Right ventricle myocardium inferior (tissue), 1 donor: ENCODE results near the gene ARHGAP26. TPM values are rescaled to one million over a fixed set of nuclear protein-coding genes. Genes with fewer than 3 reads are reported as not detected.

Source experiments
- ATAC-seq: fragments of 200-7000 bp; cut with Tn5 transposase; one replicate; pipeline ENCODE4 v1.9.1; 2020; ENCODE audit warnings: mild to moderate bottlenecking, moderate library complexity
- DNase-seq: peaks from one replicate; pipeline ENCODE4 v3.0.0; 2021; ENCODE audit errors: missing footprints
- intact Hi-C: fragments of 100-400 bp; cut with DNase I; formaldehyde crosslinking; loops from one replicate; pipeline ENCODE4 v1.11.0; 2022
- total RNA-seq: library from RNA; stranded (reverse); fragmentation: NEBNext Ultra II Directional; extraction: Animal tissue kit (Norgen Biotek cat#: 25700); gene quantifications from one replicate; pipeline ENCODE4 v1.2.1, GENCODE V29; 2021
- donor health status: DM: no; HTN: yes; CAD: no; lungs with severe emphysema.

The ARHGAP26 gene
- total RNA-seq, 1 donor from 2014 or later = 29.8 TPM

GRCh38 chr5:142852416-142853198 is 82.4 kb downstream of the ARHGAP26 start:
- ATAC-seq (no peak), DNase-seq (no peak)
- intact Hi-C loops = no loop called here

GRCh38 chr5:142853682-142854081 is 83.5 kb downstream of the ARHGAP26 start:
- ATAC-seq = no peak
- DNase-seq = no peak
- intact Hi-C loops = no loop called here

- intact Hi-C loops = no loop called here
- DNase-seq (no peak), ATAC-seq (no peak)
These were observed 86.1 kb downstream of the ARHGAP26 start for GRCh38 chr5:142856269-142856782.

DNA sequence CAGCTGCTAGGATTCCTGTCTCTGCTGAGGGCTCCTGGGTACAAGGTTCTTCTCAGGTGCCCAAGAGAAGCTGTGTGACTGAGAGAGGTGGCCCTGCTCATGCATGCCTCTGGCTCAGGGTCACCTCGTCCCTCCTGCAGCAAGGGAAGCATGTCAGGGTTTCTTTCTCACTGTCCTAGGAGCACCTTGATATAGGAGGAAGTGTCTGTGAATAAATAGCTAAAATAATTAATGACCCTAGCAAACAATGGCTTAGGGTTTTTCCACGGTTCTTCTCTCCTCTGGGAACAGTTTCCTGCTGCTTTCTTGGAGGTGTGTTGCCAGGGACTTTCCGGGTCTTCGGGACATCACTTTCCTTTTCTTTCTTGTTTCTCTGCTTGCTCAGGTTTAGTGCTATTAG is 87.2 kb downstream of the ARHGAP26 start:
- DNase-seq (no peak), ATAC-seq (no peak)
- intact Hi-C loops = no loop called here

DNA sequence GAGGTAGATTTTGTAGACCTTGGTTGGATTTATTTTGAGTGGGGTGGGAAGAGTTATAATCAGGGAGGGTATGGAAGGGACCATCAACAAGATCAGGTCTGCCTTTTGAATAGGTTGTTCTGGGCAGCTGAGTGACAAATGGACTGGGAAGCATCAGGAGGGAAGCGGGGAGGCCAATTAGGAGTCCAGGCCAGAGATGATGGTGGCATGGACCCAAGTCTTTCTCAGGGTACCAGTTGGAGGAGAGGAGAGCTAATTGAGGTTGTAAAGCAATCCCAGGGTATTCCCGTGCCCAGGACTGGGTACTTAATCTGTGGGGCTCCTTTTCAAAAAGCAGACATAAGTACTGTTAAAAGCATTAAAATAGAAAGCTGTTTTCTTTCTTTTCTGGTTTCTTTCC is 88.9 kb downstream of the ARHGAP26 start:
- DNase-seq (no peak), ATAC-seq (no peak)
- intact Hi-C loops = no loop called here

DNA sequence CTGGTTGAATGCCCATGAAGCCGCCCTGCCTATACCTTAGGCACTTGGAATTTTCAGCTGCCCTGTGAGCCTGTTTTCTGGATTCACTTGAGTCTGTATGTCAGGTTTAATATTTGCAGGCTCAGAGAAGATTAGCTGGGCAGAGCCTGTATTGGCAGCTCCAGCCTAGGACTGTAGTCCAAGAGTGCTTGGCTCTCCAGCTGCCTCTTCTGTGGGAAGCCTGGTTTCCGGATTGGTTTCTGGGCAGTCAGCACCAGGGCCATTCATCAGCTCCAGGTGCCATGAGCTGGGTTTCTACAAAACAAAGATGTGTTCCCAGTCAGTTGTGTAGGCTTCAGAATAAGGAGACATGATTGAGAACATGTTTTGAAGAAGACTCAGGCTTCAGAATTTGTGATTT is 90.1 kb downstream of the ARHGAP26 start:
- peak; percentile 45 for ATAC-seq
- DNase-seq = no peak
- intact Hi-C loops = loop anchor here (10.0 kb wide), 1 partner anchor 45 kb away; no protein-coding TSS in a partner anchor

- intact Hi-C loops = loop anchor here (10.0 kb wide), 1 partner anchor 46 kb away; no protein-coding TSS in a partner anchor
- DNase-seq (no peak), ATAC-seq (no peak)
These were observed 90.8 kb downstream of the ARHGAP26 start for GRCh38 chr5:142861011-142861410.

GRCh38 chr5:142862594-142862993 is 92.4 kb downstream of the ARHGAP26 start:
- peak; percentile 60 for ATAC-seq
- no peak for DNase-seq
- intact Hi-C loops = loop anchor here (10.0 kb wide), 1 partner anchor 48 kb away; no protein-coding TSS in a partner anchor

DNA sequence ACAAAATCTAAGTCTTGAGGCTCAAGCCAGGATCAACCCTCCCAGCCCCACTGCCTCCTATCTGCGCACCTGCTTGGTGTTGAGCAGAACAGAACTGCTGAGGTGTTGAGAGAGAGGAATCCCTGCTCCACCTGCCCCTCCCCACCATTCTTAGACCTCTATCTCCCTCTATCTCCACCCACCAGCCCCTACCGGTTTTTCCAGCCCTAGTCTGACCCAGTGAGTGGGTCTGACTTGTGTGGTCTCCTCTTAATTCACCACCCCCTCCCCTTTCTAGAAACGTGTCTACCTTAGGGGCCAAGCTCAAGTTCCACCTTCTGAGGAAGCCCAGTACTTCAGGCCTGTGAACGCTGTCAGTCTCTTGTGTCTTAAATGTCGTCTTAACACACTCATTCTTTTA is 93.7 kb downstream of the ARHGAP26 start:
- intact Hi-C loops = loop anchor here (2.0 to 10.0 kb wide), 2 partner anchors 49 to 93 kb away; partner anchors contain the start of gene ARHGAP26
- ATAC-seq (no peak), DNase-seq (no peak)

GRCh38 chr5:142864290-142865260 is 94.4 kb downstream of the ARHGAP26 start:
- DNase-seq = no peak
- ATAC-seq = peak; percentile 24
- intact Hi-C loops = loop anchor here (2.0 to 10.0 kb wide), 2 partner anchors 50 to 94 kb away; partner anchors contain the start of gene ARHGAP26

DNA sequence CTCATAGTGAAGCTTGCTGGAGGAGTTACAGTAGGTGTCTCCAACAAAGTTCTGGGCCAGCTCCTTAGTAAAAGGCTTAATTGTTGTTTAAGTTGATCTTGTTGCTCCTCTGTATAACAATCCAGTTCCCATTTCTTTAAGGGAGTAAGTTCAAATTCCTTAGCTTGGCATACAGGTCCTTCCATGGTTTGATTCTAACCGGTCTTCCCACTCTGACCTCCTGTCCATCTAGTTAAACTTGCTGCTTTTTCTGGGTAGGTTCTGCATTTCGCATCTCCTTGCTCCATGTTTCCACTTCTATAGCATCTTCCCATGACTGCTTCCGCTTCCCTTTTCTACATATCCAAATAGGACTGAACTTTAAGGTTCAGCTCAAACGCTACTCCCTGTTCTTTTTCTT is 95.5 kb downstream of the ARHGAP26 start:
- no peak for DNase-seq
- intact Hi-C loops = loop anchor here (2.0 to 10.0 kb wide), 3 partner anchors 25 to 95 kb away; partner anchors contain the start of gene ARHGAP26
- ATAC-seq = no peak

DNA sequence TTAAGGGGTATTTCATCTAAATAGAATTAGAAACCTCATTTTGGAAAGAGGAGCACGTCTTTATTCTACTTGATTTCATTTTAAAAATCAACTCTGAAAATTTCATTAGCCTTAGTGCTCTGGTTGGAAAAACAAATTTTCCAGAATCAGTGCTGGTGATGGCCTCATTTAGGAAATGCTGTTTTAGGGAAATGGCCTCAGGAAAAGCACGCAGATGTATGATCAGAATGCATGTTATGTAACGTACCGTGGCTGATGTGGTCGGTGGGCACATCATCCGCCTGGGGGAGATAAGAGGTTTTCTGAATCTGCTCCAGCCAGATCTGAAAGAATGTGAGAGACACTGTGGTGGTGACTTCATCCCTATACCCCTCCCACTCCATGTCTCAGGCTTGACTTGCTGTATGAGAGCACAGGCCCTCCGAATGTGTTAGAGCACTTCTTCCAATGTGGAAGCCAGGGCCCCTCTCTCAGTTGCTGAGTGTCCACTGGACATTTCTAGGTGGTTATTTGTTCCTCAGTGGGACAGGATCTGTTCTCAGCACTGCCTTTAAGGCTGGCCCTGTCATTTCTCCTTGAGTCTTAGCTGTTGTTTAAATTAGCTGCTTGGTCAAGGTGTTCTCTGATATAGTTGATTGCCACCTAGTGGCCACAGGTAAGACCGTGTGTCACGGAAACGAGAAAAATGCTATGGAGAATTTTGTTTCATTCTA is 96.5 kb downstream of the ARHGAP26 start:
- no peak for DNase-seq
- intact Hi-C loops = loop anchor here (2.0 to 10.0 kb wide), 2 partner anchors 26 to 52 kb away; no protein-coding TSS in a partner anchor

DNA sequence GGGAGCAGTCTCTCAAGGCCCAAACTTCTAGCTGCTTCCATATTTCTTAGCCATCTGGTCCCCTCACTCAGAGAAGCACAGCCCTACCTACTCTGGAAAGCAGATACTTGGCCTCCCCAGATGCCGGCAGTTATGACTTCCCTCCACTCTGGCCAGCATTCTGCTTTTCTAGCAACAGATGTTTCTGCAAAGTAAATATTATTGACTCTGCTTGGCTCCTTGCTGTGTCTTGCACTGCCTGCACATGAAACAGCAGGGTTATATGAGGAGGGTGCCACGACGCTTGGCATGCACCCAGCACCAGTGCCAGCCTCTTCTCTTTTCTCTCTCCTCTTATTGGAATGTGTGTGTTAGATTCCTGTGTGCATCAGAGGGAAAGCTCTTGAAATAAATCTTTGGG is 99.7 kb downstream of the ARHGAP26 start:
- intact Hi-C loops = loop anchor here (10.0 kb wide), 1 partner anchor 55 kb away; no protein-coding TSS in a partner anchor
- ATAC-seq (peak; percentile 23), DNase-seq (no peak)

More for the DNA sequence above, 96.5 kb downstream of the ARHGAP26 start:
- ATAC-seq = peak; percentile 24

DNA sequence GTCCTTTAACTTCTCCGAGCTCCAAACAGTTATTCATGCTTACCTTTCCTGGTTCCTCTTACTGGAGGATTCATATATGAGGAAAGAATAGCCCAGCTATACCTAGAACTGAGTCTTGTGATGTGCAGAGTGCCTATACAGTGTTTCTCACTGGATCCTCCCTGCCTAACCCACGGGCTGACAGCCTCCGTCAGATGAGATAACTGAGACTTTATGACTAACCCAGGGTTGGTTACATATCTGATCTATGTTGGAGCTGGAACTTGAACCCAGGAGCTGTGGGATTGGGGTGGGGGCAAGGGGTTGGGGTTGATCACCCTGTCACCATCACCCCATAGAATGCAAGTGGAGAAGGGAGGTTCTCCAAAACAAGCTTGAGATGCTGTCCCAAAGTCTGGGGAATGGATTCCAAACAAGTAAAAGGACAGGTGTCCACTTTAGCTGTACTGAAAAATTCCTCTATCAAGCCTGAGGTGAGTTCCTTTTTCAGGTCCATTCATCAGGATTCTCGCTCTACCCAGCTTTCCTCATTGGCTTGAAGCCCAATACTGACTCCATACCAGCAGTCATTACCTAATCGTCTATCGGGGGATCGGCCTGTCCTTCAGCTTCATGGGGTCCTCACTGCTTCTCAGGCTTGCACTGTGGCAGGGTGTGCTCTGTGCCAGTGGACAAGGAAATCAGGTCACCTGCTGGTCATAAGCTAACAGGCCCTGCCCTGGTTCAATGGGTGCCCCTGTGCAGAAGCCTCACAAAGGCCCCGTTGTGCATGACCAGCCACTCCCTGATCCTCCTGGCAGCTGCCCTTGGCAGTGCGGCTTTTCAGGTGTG is 100.6 kb downstream of the ARHGAP26 start:
- no peak for ATAC-seq
- intact Hi-C loops = no loop called here

DNA sequence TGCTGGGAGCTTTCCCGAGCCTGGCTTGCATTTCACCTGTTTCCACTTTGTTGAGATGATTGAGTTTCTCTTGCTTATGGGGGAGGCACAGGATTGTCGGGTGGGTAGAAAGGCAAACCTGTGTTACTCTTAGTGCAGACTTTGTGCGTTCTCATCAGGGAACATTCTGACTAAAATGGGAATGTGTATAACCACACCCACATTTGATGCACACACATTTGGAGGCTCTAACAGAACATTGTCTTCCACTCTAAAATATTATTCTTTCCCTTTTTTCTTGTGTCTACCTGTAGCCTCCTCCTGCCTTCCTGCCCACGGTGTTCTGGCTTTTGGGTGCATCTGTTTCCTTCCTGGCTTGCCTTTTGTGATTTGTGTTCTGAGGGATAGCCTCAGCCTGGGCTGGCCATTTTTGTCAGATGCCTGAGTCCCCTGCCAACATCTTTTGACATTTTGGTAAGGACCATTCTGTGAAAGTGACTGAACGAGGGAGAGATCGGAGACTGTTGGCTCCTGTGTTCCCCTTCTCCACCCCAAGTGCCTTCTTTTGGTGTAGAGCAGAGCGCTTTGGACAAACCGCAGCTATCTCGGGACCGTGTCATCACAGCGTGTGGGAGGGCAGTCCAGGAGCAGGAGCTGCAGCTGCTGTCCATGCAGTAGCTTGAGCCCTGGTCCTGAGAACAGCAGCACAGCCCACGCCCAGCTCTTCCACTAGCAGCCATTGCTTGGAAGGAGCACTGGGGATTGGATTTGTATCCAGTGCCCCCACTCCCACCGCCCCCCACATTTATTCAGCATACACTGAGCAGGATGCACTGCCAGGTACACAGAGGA is 101.4 kb downstream of the ARHGAP26 start:
- intact Hi-C loops = no loop called here
- DNase-seq = no peak
- peak; percentile 77 for ATAC-seq

More for the DNA sequence above, 100.6 kb downstream of the ARHGAP26 start:
- DNase-seq = no peak

DNA sequence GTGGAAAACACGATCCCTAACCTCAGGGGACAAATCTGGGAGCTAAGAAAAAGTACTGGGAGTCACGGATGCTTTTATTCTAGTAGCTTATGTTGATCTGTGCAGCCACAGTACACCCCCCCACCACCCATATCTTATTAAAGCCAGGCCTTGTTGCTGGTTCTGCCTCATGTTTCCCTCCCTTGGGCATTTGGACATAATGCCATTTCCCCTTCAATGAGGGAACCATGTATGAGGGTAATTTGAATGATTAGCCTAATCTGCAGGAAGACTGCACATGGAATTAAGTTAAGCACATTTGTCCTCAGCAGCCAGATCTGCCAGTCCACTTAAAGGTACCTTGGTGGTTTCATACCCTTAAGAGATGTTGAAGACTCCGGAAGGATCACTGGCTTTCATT is 102.0 kb downstream of the ARHGAP26 start:
- DNase-seq (no peak), ATAC-seq (no peak)
- intact Hi-C loops = no loop called here

- intact Hi-C loops = no loop called here
- ATAC-seq (no peak), DNase-seq (no peak)
These were observed 102.6 kb downstream of the ARHGAP26 start for GRCh38 chr5:142872795-142873194.
